SU-DHL-6 (cell line): ENCODE results near the gene SKI.
"Not testable (repeated sequence)": the region's sequence is repeated elsewhere in the genome, so short reads cannot be mapped to it uniquely, and the experiment has no call there.

Experiments used
- EZH2phosphoT487 ChIP-seq: fragments of 200-600 bp; sonication (generic), shearing (Covaris generic); conservative IDR thresholded peaks from 2 replicates; pipeline ENCODE4 v1.6.1; 2018; ENCODE audit warnings: mild to moderate bottlenecking, antibody characterized with exemption, low read length, moderate library complexity, mixed read lengths
- TF ChIP-seq, protein P1 (sequence below): fragments of 200-600 bp; sonication (generic); IDR thresholded peaks from one replicate; pipeline ENCODE4 v1.5.1; 2017; ENCODE audit warnings: antibody characterized with exemption, mild to moderate bottlenecking, low read length, moderate library complexity; ENCODE audit not compliant: insufficient read depth, poor library complexity, severe bottlenecking

DNA sequence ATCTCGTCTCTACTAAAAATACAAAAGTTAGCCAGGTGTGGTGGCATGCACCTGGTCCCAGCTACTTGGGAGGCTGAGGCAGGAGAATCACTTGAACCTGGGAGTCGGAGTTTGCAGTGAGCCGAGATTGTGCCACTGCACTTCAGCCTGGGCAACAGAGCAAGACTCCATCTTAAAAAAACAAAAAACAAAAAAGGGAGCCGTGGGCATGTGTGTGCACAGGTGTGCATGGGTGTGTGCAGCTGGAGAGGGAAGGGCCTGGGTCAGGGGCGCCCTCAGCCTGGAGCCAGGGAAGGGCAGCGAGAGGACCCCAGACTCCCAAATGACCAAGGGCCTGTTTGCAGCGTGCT, 18.9 kb downstream of the SKI start:
- TF ChIP-seq, protein P1, sequence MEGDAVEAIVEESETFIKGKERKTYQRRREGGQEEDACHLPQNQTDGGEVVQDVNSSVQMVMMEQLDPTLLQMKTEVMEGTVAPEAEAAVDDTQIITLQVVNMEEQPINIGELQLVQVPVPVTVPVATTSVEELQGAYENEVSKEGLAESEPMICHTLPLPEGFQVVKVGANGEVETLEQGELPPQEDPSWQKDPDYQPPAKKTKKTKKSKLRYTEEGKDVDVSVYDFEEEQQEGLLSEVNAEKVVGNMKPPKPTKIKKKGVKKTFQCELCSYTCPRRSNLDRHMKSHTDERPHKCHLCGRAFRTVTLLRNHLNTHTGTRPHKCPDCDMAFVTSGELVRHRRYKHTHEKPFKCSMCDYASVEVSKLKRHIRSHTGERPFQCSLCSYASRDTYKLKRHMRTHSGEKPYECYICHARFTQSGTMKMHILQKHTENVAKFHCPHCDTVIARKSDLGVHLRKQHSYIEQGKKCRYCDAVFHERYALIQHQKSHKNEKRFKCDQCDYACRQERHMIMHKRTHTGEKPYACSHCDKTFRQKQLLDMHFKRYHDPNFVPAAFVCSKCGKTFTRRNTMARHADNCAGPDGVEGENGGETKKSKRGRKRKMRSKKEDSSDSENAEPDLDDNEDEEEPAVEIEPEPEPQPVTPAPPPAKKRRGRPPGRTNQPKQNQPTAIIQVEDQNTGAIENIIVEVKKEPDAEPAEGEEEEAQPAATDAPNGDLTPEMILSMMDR, result not testable (repeated sequence)
- TF ChIP-seq EZH2phosphoT487, result not testable (repeated sequence)
